Measurements from ENCODE around the gene CACNA2D1.
"Not testable (repeated sequence)": the region's sequence is repeated elsewhere in the genome, so short reads cannot be mapped to it uniquely, and the experiment has no call there.

The CACNA2D1 gene

GRCh38 chr7:82433507-82433906, 10.1 kb downstream of the CACNA2D1 start:
- no peak for DNase-seq

GRCh38 chr7:82432743-82433142, 10.8 kb downstream of the CACNA2D1 start:
- DNase-seq, result not testable (repeated sequence)

- DNase-seq, result no peak
Observed at GRCh38 chr7:82430500-82431465, 12.8 kb downstream of the CACNA2D1 start.

GRCh38 chr7:82429408-82429807, 14.2 kb downstream of the CACNA2D1 start:
- DNase-seq, result no peak

GRCh38 chr7:82428186-82428961, 15.2 kb downstream of the CACNA2D1 start:
- DNase-seq, result no peak

- DNase-seq, result no peak
Observed at GRCh38 chr7:82423446-82423845, 20.1 kb downstream of the CACNA2D1 start.

- DNase-seq, result no peak
Observed at GRCh38 chr7:82419200-82419599, 24.4 kb downstream of the CACNA2D1 start.

- DNase-seq, result no peak
Observed at GRCh38 chr7:82417898-82418297, 25.7 kb downstream of the CACNA2D1 start.

GRCh38 chr7:82416402-82416801, 27.2 kb downstream of the CACNA2D1 start:
- no peak for DNase-seq

GRCh38 chr7:82414389-82414788, 29.2 kb downstream of the CACNA2D1 start:
- no peak for DNase-seq

GRCh38 chr7:82413237-82413636, 30.3 kb downstream of the CACNA2D1 start:
- DNase-seq, result no peak

- no peak for DNase-seq
Observed at GRCh38 chr7:82411732-82412131, 31.8 kb downstream of the CACNA2D1 start.

GRCh38 chr7:82410461-82410860, 33.1 kb downstream of the CACNA2D1 start:
- DNase-seq, result no peak

- no peak for DNase-seq
Observed at GRCh38 chr7:82406937-82407336, 36.6 kb downstream of the CACNA2D1 start.

GRCh38 chr7:82405301-82405700, 38.3 kb downstream of the CACNA2D1 start:
- DNase-seq, result no peak

GRCh38 chr7:82404652-82405051, 38.9 kb downstream of the CACNA2D1 start:
- no peak for DNase-seq

GRCh38 chr7:82404094-82404493, 39.5 kb downstream of the CACNA2D1 start:
- no peak for DNase-seq

GRCh38 chr7:82397879-82398524, 45.6 kb downstream of the CACNA2D1 start:
- no peak for DNase-seq

- no peak for DNase-seq
Observed at GRCh38 chr7:82396343-82396742, 47.2 kb downstream of the CACNA2D1 start.

GRCh38 chr7:82395147-82395546, 48.4 kb downstream of the CACNA2D1 start:
- no peak for DNase-seq

- DNase-seq, result no peak
Observed at GRCh38 chr7:82393840-82394220, 49.7 kb downstream of the CACNA2D1 start.

GRCh38 chr7:82393076-82393839, 50.3 kb downstream of the CACNA2D1 start:
- no peak for DNase-seq

- DNase-seq, result no peak
Observed at GRCh38 chr7:82390936-82391335, 52.6 kb downstream of the CACNA2D1 start.

All from activated naive CD4-positive, alpha-beta T cell (primary cell).